HCT116 (cell line): ENCODE data around the gene GPM6B. TPM values are rescaled to one million over a fixed set of nuclear protein-coding genes. Genes with fewer than 3 reads are reported as not detected.

ENCODE experiments used
- ATAC-seq: fragments of 200-7000 bp; cut with Tn5 transposase; 2 replicates; pipeline ENCODE4 v1.9.1; 2020; ENCODE audit warnings: mild to moderate bottlenecking, moderate library complexity
- BruUV-seq: library from RNA; stranded (reverse); fragments of 400-500 nt; replicated peaks from 2 replicates; lab custom pipeline; 2021; lab: Mats Ljungman, UMichigan
- CTCF ChIA-PET: fragments of 300-600 bp; sonication (Branson Sonifier 250); formaldehyde crosslinking; loops from one replicate; lab custom pipeline; 2021; ENCODE audit warnings: antibody characterized with exemption; lab: Charles Lee
- POLR2A ChIA-PET: fragments of 300-600, 350-600 bp; sonication (Branson Sonifier 250); formaldehyde crosslinking; loops from one replicate; lab custom pipeline; 2021; ENCODE audit warnings: antibody characterized with exemption; lab: Charles Lee
- RAD21 ChIA-PET, 2 experiments: fragments of 300-600 bp; sonication (Branson Sonifier 250); formaldehyde crosslinking; loops; one replicate each; lab custom pipeline; 2023; ENCODE audit warnings: low total read pairs in 2 of 2; ENCODE audit not compliant: uncharacterized antibody in 2 of 2, unreplicated experiment in 2 of 2, low non-redundant PET in 1 of 2; lab: Charles Lee
- DNase-seq: peaks from one replicate; pipeline ENCODE4 v3.0.0-alpha.2; 2010; ENCODE audit warnings: low read depth, low spot score
- H2AFZ ChIP-seq: fragments of 200-600 bp; shearing (Covaris generic), sonication (generic); 2 replicates; pipeline ENCODE4 v1.6.1; 2017; ENCODE audit warnings: low read depth, mixed run types, mixed read lengths, antibody characterized with exemption, low read length; ENCODE audit not compliant: poor library complexity, severe bottlenecking
- H3K27ac ChIP-seq: 2 replicates; pipeline ENCODE4 v1.5.1; 2012; ENCODE audit warnings: low read depth, low read length
- H3K27me3 ChIP-seq: fragments of 200-600 bp; sonication (generic); 2 replicates; pipeline ENCODE4 v1.6.1; 2016; ENCODE audit warnings: mixed run types, low read length, mixed read lengths; ENCODE audit not compliant: insufficient read depth
- H3K36me3 ChIP-seq, 2 experiments: fragments of 200-500 bp in 1 of 2; fragments of 200-600 bp in 1 of 2; sonication (Bioruptor generic) in 1 of 2; sonication (generic) in 1 of 2; 2 replicates each; pipeline versions ENCODE4 v1.5.1 to v1.6.1; 2014 to 2016; ENCODE audit warnings: low read length in 2 of 2, inconsistent platforms in 1 of 2, mixed read lengths in 1 of 2, mixed run types in 1 of 2; ENCODE audit not compliant: insufficient read depth in 2 of 2, control insufficient read depth in 1 of 2
- H3K4me1 ChIP-seq, 2 experiments: fragments of 200-600 bp in 1 of 2; sonication (generic) in 1 of 2; 2 replicates each; pipeline versions ENCODE4 v1.5.1 to v1.6.1; 2012 to 2017; ENCODE audit warnings: low read length in 2 of 2, inconsistent platforms in 1 of 2, mild to moderate bottlenecking in 1 of 2, mixed read lengths in 1 of 2, mixed run types in 1 of 2, moderate library complexity in 1 of 2; ENCODE audit not compliant: insufficient read depth in 2 of 2, control insufficient read depth in 1 of 2
- H3K4me2 ChIP-seq: fragments of 200-600 bp; sonication (generic); 2 replicates; pipeline ENCODE4 v1.6.1; 2017; ENCODE audit warnings: mixed run types, low read length, mixed read lengths
- H3K4me3 ChIP-seq, 2 experiments: fragments of 200-600 bp in 1 of 2; sonication (generic) in 1 of 2; replicated peaks in 1 of 2; 2 replicates each; pipeline ENCODE4 v1.5.1; 2011 to 2016; ENCODE audit warnings: low read length in 2 of 2, control low read depth in 1 of 2, low read depth in 1 of 2, mild to moderate bottlenecking in 1 of 2, mixed read lengths in 1 of 2, mixed run types in 1 of 2
- H3K79me2 ChIP-seq: fragments of 200-600 bp; sonication (generic); 2 replicates; pipeline ENCODE4 v1.6.1; 2017; ENCODE audit warnings: mild to moderate bottlenecking, mixed run types, low read length, moderate library complexity, mixed read lengths; ENCODE audit not compliant: insufficient read depth
- H3K9ac ChIP-seq: fragments of 200-600 bp; sonication (generic); 2 replicates; pipeline ENCODE4 v1.6.1; 2016; ENCODE audit warnings: low read length, mixed read lengths
- H3K9me2 ChIP-seq: fragments of 200-600 bp; sonication (generic), shearing (Covaris generic); 2 replicates; pipeline ENCODE4 v1.6.1; 2017; ENCODE audit warnings: mixed run types, mild to moderate bottlenecking, moderate library complexity; ENCODE audit not compliant: insufficient read depth
- H3K9me3 ChIP-seq, 2 experiments: fragments of 200-500 bp in 1 of 2; fragments of 200-600 bp in 1 of 2; sonication (Bioruptor generic) in 1 of 2; sonication (generic) in 1 of 2; 2 replicates each; pipeline ENCODE4 v1.6.1; 2014 to 2017; ENCODE audit warnings: low read length in 2 of 2, mixed read lengths in 2 of 2, inconsistent platforms in 1 of 2, low read depth in 1 of 2, mild to moderate bottlenecking in 1 of 2, mixed run types in 1 of 2, moderate library complexity in 1 of 2; ENCODE audit not compliant: control insufficient read depth in 1 of 2, insufficient read depth in 1 of 2
- H4K20me1 ChIP-seq: fragments of 200-600 bp; sonication (generic), shearing (Covaris generic); 2 replicates; pipeline ENCODE4 v1.6.1; 2017; ENCODE audit warnings: mixed run types, mild to moderate bottlenecking, moderate library complexity; ENCODE audit not compliant: insufficient read depth
- CBX3 ChIP-seq: IDR thresholded peaks from 2 replicates; pipeline ENCODE4 v1.6.1; 2012; ENCODE audit warnings: low read depth
- EGR1 ChIP-seq: IDR thresholded peaks from 2 replicates; pipeline ENCODE4 v1.6.1; 2012; ENCODE audit warnings: low read depth
- ELF1 ChIP-seq: IDR thresholded peaks from 2 replicates; pipeline ENCODE4 v1.6.1; 2012; ENCODE audit warnings: low read depth, borderline replicate concordance
- EZH2 ChIP-seq: fragments of 200-600 bp; sonication (generic); IDR thresholded peaks from 2 replicates; pipeline ENCODE4 v1.6.1; 2017; ENCODE audit warnings: antibody characterized with exemption, mixed run types
- EZH2phosphoT487 ChIP-seq: fragments of 200-600 bp; IDR thresholded peaks from 2 replicates; pipeline ENCODE4 v1.6.1; 2018; ENCODE audit warnings: antibody characterized with exemption, borderline replicate concordance
- FOSL1 ChIP-seq: IDR thresholded peaks from 2 replicates; pipeline ENCODE4 v1.6.1; 2012; ENCODE audit warnings: low read depth
- RAD21 ChIP-seq: IDR thresholded peaks from 2 replicates; pipeline ENCODE4 v1.6.1; 2012; ENCODE audit warnings: low read depth, mild to moderate bottlenecking
- SP1 ChIP-seq: IDR thresholded peaks from 2 replicates; pipeline ENCODE4 v1.6.1; 2012; ENCODE audit warnings: low read depth
- SRF ChIP-seq: IDR thresholded peaks from 2 replicates; pipeline ENCODE4 v1.6.1; 2012; ENCODE audit warnings: low read depth
- TCF7L2 ChIP-seq: IDR thresholded peaks from 2 replicates; pipeline ENCODE4 v1.7.0; 2011; ENCODE audit warnings: borderline replicate concordance, inconsistent platforms; ENCODE audit not compliant: insufficient read depth, insufficient read length; ENCODE audit errors: extremely low read depth
- ZNF274 ChIP-seq: fragments of 200-500 bp; sonication (Bioruptor generic); IDR thresholded peaks from 2 replicates; pipeline ENCODE4 v1.6.1; 2014; ENCODE audit warnings: mild to moderate bottlenecking, low read depth, low read length, inconsistent platforms
- intact Hi-C: fragments of 100-400 bp; cut with micrococcal nuclease; formaldehyde crosslinking; loops from 2 replicates; pipeline ENCODE4 v1.10.0; 2022
- total RNA-seq: library from RNA; stranded (reverse); gene quantifications from one replicate; pipeline ENCODE4 v1.2.1, GENCODE V29; 2021; ENCODE audit not compliant: unreplicated experiment
- TF ChIP-seq, protein P1 (sequence below): IDR thresholded peaks from 2 replicates; pipeline ENCODE4 v1.6.1; 2012; ENCODE audit warnings: low read depth
- TF ChIP-seq, protein P2 (sequence below), 3 experiments: fragments of 200-600 bp in 1 of 3; sonication (generic) in 1 of 3; IDR thresholded peaks in 2 of 3; conservative IDR thresholded peaks in 1 of 3; 2 replicates each; pipeline ENCODE4 v1.5.1; 2012 to 2017; ENCODE audit warnings: low read depth in 2 of 3, low read length in 2 of 3, antibody characterized with exemption in 1 of 3, borderline replicate concordance in 1 of 3, control low read depth in 1 of 3, mild to moderate bottlenecking in 1 of 3, mixed read lengths in 1 of 3, mixed run types in 1 of 3, moderate library complexity in 1 of 3; ENCODE audit not compliant: insufficient read depth in 1 of 3

Gene GPM6B
- total RNA-seq, 1 experiment from 2014 or later, result 0.07 TPM

DNA sequence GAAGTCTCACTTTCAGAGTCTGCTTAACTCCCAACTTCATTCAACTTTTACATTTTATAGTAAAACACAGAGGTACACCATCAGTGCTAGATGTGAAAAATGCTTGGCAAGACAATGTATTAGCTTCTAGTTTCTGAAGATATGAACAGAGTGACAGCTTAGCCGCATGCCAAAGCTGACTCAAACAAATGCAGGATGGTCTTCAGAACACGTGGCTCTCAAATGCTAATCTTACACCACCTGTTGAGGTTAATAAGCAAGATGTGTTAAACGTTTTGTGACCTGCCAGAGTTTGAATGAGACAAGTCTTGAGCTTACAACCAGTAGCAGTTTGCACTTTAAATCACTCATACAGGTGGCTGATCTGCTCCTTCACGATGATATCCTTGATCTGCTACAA lies 18.9 kb upstream of the GPM6B start:
- POLR2A ChIA-PET, result no interaction called here
- Histone ChIP-seq H3K9me3 (no peaks in the 10 kb centered on the region), H3K4me1 (no peaks in the 10 kb centered on the region), H3K9ac (no peak overlapping the region), H3K4me3 (no peak overlapping the region), H3K4me2 (no peak overlapping the region), H3K79me2 (no peaks in the 10 kb centered on the region), H3K9me2 (no peaks in the 10 kb centered on the region), H3K27ac (no peak overlapping the region), H3K36me3 (no peaks in the 10 kb centered on the region), H2AFZ (no peak overlapping the region), H3K27me3 (no peaks in the 10 kb centered on the region), H4K20me1 (no peaks in the 10 kb centered on the region)
- DNase-seq (no peak), ATAC-seq (no peak)
- RAD21 ChIA-PET, result no interaction called here
- TF ChIP-seq EZH2 (no peak), ELF1 (no peak), SRF (no peak), FOSL1 (no peak), TCF7L2 (no peak), CBX3 (no peak), RAD21 (no peak), SP1 (no peak), EZH2phosphoT487 (no peak), EGR1 (no peak), ZNF274 (no peak)
- TF ChIP-seq, protein P1, sequence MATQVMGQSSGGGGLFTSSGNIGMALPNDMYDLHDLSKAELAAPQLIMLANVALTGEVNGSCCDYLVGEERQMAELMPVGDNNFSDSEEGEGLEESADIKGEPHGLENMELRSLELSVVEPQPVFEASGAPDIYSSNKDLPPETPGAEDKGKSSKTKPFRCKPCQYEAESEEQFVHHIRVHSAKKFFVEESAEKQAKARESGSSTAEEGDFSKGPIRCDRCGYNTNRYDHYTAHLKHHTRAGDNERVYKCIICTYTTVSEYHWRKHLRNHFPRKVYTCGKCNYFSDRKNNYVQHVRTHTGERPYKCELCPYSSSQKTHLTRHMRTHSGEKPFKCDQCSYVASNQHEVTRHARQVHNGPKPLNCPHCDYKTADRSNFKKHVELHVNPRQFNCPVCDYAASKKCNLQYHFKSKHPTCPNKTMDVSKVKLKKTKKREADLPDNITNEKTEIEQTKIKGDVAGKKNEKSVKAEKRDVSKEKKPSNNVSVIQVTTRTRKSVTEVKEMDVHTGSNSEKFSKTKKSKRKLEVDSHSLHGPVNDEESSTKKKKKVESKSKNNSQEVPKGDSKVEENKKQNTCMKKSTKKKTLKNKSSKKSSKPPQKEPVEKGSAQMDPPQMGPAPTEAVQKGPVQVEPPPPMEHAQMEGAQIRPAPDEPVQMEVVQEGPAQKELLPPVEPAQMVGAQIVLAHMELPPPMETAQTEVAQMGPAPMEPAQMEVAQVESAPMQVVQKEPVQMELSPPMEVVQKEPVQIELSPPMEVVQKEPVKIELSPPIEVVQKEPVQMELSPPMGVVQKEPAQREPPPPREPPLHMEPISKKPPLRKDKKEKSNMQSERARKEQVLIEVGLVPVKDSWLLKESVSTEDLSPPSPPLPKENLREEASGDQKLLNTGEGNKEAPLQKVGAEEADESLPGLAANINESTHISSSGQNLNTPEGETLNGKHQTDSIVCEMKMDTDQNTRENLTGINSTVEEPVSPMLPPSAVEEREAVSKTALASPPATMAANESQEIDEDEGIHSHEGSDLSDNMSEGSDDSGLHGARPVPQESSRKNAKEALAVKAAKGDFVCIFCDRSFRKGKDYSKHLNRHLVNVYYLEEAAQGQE, result no peak
- TF ChIP-seq, protein P2, sequence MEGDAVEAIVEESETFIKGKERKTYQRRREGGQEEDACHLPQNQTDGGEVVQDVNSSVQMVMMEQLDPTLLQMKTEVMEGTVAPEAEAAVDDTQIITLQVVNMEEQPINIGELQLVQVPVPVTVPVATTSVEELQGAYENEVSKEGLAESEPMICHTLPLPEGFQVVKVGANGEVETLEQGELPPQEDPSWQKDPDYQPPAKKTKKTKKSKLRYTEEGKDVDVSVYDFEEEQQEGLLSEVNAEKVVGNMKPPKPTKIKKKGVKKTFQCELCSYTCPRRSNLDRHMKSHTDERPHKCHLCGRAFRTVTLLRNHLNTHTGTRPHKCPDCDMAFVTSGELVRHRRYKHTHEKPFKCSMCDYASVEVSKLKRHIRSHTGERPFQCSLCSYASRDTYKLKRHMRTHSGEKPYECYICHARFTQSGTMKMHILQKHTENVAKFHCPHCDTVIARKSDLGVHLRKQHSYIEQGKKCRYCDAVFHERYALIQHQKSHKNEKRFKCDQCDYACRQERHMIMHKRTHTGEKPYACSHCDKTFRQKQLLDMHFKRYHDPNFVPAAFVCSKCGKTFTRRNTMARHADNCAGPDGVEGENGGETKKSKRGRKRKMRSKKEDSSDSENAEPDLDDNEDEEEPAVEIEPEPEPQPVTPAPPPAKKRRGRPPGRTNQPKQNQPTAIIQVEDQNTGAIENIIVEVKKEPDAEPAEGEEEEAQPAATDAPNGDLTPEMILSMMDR (IDR thresholded peaks at IDR 0.05 in 2 of 3, conservative IDR thresholded peaks at IDR 0.05 in 1 of 3; ENCODE audit: borderline replicate concordance in 1 of 3, insufficient read depth in 1 of 3, low read depth in 2 of 3, low read length in 2 of 3), result no peak
- BruUV-seq, result no TSS peak
- intact Hi-C loops, result no loop called here
- CTCF ChIA-PET, result no interaction called here
